Measurements from ENCODE around the gene UTP14A.
A peak's percentile ranks its signal among the peaks of the same experiment; 100 is the strongest.

The UTP14A gene

DNA sequence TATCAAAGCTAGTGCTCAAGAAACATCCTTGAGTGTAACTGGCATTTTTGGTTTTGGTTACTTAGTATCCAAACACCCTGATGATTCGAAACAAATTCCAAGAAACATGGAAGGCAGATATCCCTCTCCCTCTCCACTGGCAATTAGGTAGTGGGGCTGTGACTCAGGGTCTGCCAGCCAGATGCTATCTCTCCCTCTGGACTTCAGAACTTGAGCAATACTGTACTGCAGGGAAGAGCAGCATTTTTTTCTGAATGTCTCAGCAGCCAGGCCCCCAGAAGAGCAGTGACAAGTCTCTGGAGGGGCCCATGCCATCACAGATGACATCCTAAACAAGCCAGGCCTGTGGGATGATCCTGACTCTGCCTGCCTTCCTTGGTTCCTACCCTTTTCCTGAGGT, 39.2 kb downstream of the UTP14A start:
- H3K36me3 ChIP-seq (ENCODE audit: control insufficient read depth, low read length) = no peaks in the 10 kb centered on the region
- H3K4me2 ChIP-seq (ENCODE audit: low read length) = no peak overlapping the region
- H3K79me2 ChIP-seq (ENCODE audit: control insufficient read depth, low read length) = no peaks in the 10 kb centered on the region
- no peaks in the 10 kb centered on the region for H3K9me2 ChIP-seq (replicated peaks; ENCODE audit: control insufficient read depth, low read length)
- TF ChIP-seq, protein P1, sequence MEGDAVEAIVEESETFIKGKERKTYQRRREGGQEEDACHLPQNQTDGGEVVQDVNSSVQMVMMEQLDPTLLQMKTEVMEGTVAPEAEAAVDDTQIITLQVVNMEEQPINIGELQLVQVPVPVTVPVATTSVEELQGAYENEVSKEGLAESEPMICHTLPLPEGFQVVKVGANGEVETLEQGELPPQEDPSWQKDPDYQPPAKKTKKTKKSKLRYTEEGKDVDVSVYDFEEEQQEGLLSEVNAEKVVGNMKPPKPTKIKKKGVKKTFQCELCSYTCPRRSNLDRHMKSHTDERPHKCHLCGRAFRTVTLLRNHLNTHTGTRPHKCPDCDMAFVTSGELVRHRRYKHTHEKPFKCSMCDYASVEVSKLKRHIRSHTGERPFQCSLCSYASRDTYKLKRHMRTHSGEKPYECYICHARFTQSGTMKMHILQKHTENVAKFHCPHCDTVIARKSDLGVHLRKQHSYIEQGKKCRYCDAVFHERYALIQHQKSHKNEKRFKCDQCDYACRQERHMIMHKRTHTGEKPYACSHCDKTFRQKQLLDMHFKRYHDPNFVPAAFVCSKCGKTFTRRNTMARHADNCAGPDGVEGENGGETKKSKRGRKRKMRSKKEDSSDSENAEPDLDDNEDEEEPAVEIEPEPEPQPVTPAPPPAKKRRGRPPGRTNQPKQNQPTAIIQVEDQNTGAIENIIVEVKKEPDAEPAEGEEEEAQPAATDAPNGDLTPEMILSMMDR (IDR thresholded peaks at IDR 0.05; ENCODE audit: low read depth, low read length, poor library complexity, severe bottlenecking) = no peak
- no peak for TF ChIP-seq EZH2phosphoT487 (IDR thresholded peaks at IDR 0.05; ENCODE audit: borderline replicate concordance, low read length)
- no peak overlapping the region for H3K27ac ChIP-seq (ENCODE audit: low read depth, low read length)
- no peaks in the 10 kb centered on the region for H3K4me1 ChIP-seq (ENCODE audit: control insufficient read depth, low read length)
- H3K27me3 ChIP-seq (ENCODE audit: control insufficient read depth, low read length) = peaks cover 4% of the 10 kb centered on the region; the same call in 1 of the 2 replicates
- H3K4me3 ChIP-seq (ENCODE audit: low read length) = no peak overlapping the region
- no peaks in the 10 kb centered on the region for H3F3A ChIP-seq (ENCODE audit: control insufficient read depth, insufficient read depth)
- H4K20me1 ChIP-seq (ENCODE audit: control insufficient read depth, insufficient read depth, low read depth, low read length) = no peaks in the 10 kb centered on the region
- H3K9me3 ChIP-seq (ENCODE audit: control insufficient read depth, insufficient read depth, low read length) = no peaks in the 10 kb centered on the region

DNA sequence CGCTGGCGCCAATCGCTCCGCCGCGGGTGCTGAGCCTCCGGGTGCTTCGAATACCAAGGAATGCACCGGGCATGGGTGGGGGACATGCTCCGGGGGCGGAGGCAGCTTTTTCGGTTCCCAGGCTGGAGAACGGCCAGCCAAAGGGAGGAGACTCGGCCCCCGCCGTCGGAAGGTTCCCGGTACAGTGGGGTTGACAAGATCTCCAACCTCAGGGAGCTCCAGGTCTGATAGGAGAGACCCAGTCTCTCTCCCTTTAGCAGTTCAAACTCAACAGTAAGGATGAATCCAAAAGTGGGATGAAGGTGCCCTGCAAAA, 47.3 kb downstream of the UTP14A start:
- no peak overlapping the region for H3K27ac ChIP-seq (ENCODE audit: low read depth, low read length)
- peaks cover 57% of the 10 kb centered on the region for H3K4me1 ChIP-seq (ENCODE audit: control insufficient read depth, low read length)
- H3K36me3 ChIP-seq (ENCODE audit: control insufficient read depth, low read length) = no peaks in the 10 kb centered on the region
- H3F3A ChIP-seq (ENCODE audit: control insufficient read depth, insufficient read depth) = peaks cover 4% of the 10 kb centered on the region; the same call in 1 of the 2 replicates
- no peaks in the 10 kb centered on the region for H3K9me3 ChIP-seq (ENCODE audit: control insufficient read depth, insufficient read depth, low read length)
- TF ChIP-seq, protein P1 (IDR thresholded peaks at IDR 0.05; ENCODE audit: low read depth, low read length, poor library complexity, severe bottlenecking) = no peak
- no peak for TF ChIP-seq EZH2phosphoT487 (IDR thresholded peaks at IDR 0.05; ENCODE audit: borderline replicate concordance, low read length)
- peak overlapping the region; percentile 75 for H3K4me2 ChIP-seq (ENCODE audit: low read length)
- no peaks in the 10 kb centered on the region for H3K9me2 ChIP-seq (replicated peaks; ENCODE audit: control insufficient read depth, low read length)
- peak overlapping the region; percentile 79 for H3K4me3 ChIP-seq (ENCODE audit: low read length)
- H4K20me1 ChIP-seq (ENCODE audit: control insufficient read depth, insufficient read depth, low read depth, low read length) = no peaks in the 10 kb centered on the region
- H3K79me2 ChIP-seq (ENCODE audit: control insufficient read depth, low read length) = no peaks in the 10 kb centered on the region
- 0 out of 2 replicates have a peak, but pooled peaks cover 2% of the 10 kb centered on the region for H3K27me3 ChIP-seq (ENCODE audit: control insufficient read depth, low read length)

DNA sequence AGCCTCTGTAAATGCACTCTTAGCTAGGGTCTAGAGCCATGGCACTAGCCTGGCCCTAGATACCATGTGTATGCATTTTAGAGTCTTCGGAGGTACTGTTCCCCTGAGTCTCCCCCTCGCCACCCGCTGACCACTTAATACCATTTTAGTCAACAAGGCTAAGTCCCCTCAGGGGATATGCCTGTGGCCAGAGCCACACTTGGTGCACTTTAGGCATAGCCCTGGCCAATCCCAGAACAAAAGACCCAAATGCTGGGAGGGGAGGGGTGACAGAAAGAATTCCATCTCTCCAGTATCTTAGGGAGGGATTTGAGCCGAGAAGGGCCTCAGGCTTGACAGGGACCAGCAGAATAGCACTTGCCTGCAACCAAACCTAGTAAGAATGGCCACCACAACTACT, 47.9 kb downstream of the UTP14A start:
- no peaks in the 10 kb centered on the region for H3K36me3 ChIP-seq (ENCODE audit: control insufficient read depth, low read length)
- H3K27ac ChIP-seq (ENCODE audit: low read depth, low read length) = no peak overlapping the region

More for the DNA sequence above, 47.9 kb downstream of the UTP14A start:
- Histone ChIP-seq H3K27me3 (ENCODE audit: control insufficient read depth, low read length) (0 out of 2 replicates have a peak, but pooled peaks cover 2% of the 10 kb centered on the region), H3K4me2 (ENCODE audit: low read length) (peak overlapping the region; percentile 75), H3K4me1 (ENCODE audit: control insufficient read depth, low read length) (peaks cover 63% of the 10 kb centered on the region), H4K20me1 (ENCODE audit: control insufficient read depth, insufficient read depth, low read depth, low read length) (no peaks in the 10 kb centered on the region), H3K9me3 (ENCODE audit: control insufficient read depth, insufficient read depth, low read length) (no peaks in the 10 kb centered on the region), H3K9me2 (replicated peaks; ENCODE audit: control insufficient read depth, low read length) (no peaks in the 10 kb centered on the region), H3K79me2 (ENCODE audit: control insufficient read depth, low read length) (no peaks in the 10 kb centered on the region), H3K4me3 (ENCODE audit: low read length) (peak overlapping the region; percentile 79), H3F3A (ENCODE audit: control insufficient read depth, insufficient read depth) (peaks cover 4% of the 10 kb centered on the region; the same call in 1 of the 2 replicates)
- no peak for TF ChIP-seq EZH2phosphoT487 (IDR thresholded peaks at IDR 0.05; ENCODE audit: borderline replicate concordance, low read length)
- TF ChIP-seq, protein P1 (IDR thresholded peaks at IDR 0.05; ENCODE audit: low read depth, low read length, poor library complexity, severe bottlenecking) = no peak

Data from DOHH2 (cell line).